HG03097 (cell line): ENCODE results near the gene NUS1.
"Not testable (repeated sequence)": the region's sequence is repeated elsewhere in the genome, so short reads cannot be mapped to it uniquely, and the experiment has no call there.

Experiments
- ATAC-seq: cut with Tn5 transposase; IDR thresholded peaks from one replicate; pipeline ENCODE4 v1.9.1; 2021; ENCODE audit not compliant: unreplicated experiment, low FRiP score

The NUS1 gene

DNA sequence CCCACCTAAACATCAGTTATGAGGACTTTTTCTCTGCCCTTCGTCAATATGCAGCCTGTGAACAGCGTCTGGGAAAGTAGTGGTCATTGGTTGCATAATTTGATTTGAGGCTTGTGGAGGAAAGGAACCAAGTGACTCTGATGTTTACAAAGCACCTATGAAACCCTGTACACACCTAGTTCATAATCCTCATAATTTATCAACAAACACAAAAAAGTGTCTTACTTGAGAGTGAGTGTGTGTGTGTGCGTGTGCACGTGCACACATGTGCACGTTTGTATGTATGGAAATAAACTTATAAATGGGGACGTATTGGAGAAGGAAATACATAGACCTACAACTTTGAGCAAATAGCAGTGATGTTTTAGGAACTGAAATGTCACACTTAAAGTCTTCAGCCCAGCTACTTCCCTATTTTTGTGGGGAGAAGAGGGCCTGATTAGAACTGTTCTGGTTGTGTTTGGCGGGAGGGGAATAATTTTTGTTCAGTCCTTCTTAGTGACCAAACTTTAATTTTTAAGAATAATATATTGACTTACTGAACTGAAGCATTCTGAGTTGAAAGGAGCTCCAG is 31.8 kb downstream of the NUS1 start:
- ATAC-seq = not testable (repeated sequence)

- ATAC-seq = no peak
These were observed 36.1 kb downstream of the NUS1 start for GRCh38 chr6:117711369-117711768.

- no peak for ATAC-seq
These were observed 43.6 kb downstream of the NUS1 start for GRCh38 chr6:117718895-117719294.

- not testable (repeated sequence) for ATAC-seq
These were observed 46.3 kb downstream of the NUS1 start for GRCh38 chr6:117721520-117721919.

- no peak for ATAC-seq
These were observed 53.4 kb downstream of the NUS1 start for GRCh38 chr6:117728626-117729025.

GRCh38 chr6:117729613-117730012 is 54.3 kb downstream of the NUS1 start:
- ATAC-seq = no peak

- ATAC-seq = no peak
These were observed 58.1 kb downstream of the NUS1 start for GRCh38 chr6:117733341-117733740.

DNA sequence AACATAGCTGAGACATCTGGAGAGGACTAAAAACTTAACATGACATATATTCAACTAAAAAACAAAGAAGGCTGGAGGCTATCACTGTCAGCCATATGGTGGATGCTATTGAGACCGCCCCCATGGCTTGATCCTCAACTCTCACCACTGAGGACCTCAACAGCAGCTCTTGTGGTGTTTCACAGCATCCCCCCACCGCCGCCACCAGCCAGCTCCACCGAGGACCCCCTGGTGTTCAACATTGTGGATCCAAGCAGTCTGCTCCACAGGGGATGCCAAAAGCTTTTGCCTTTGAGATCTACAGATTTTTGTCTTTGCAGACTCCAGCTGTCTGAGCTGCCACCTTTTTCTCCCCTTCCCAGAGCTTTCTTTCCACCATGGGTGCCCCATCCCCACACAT is 64.6 kb downstream of the NUS1 start:
- ATAC-seq = no peak

- ATAC-seq = no peak
These were observed 65.3 kb downstream of the NUS1 start for GRCh38 chr6:117740605-117741004.

DNA sequence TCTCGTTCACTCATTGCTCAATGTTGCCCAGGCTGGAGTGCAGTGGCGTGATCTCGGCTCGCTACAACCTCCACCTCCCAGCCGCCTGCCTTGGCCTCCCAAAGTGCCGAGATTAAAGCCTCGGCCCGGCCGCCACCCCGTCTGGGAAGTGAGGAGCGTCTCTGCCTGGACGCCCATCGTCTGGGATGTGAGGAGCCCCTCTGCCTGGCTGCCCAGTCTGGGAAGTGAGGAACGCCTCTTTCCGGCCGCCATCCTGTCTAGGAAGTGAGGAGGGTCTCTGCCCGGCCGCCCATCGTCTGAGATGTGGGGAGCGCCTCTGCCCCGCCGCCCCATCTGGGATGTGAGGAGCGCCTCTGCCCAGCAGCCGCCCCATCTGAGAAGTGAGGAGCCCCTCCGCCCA is 75.4 kb downstream of the NUS1 start:
- ATAC-seq = not testable (repeated sequence)
